Colonic mucosa (tissue), 4 donors: ENCODE measurements around the gene SAP30L. TPM values are rescaled to one million over a fixed set of nuclear protein-coding genes. Genes with fewer than 3 reads are reported as not detected.

Experiments
- DNase-seq: peaks from one replicate; pipeline ENCODE4 v3.0.0-alpha.2; 2020
- H3K27ac ChIP-seq: fragments of 200-600 bp; one replicate; pipeline ENCODE4 v1.8.0; 2021
- H3K27me3 ChIP-seq: fragments of 200-600 bp; one replicate; pipeline ENCODE4 v1.8.0; 2021
- H3K36me3 ChIP-seq: fragments of 200-600 bp; one replicate; pipeline ENCODE4 v1.8.0; 2021
- H3K4me1 ChIP-seq: fragments of 200-600 bp; one replicate; pipeline ENCODE4 v1.8.0; 2021; ENCODE audit warnings: mild to moderate bottlenecking
- H3K4me3 ChIP-seq: fragments of 200-600 bp; one replicate; pipeline ENCODE4 v1.8.0; 2021
- H3K9ac ChIP-seq, 2 donors: one replicate each; pipeline ENCODE4 v1.7.0; 2013; ENCODE audit warnings: control low read depth in 2 of 2, low read depth in 2 of 2, low read length in 2 of 2
- H3K9me3 ChIP-seq: fragments of 200-600 bp; one replicate; pipeline ENCODE4 v1.8.0; 2021
- CTCF ChIP-seq: fragments of 200-600 bp; IDR thresholded peaks from one replicate; pipeline ENCODE4 v1.8.0; 2022; ENCODE audit warnings: antibody characterized with exemption, mild to moderate bottlenecking
- intact Hi-C: fragments of 100-400 bp; cut with DNase I; formaldehyde crosslinking; loops from one replicate; pipeline ENCODE4 v1.14.1; 2022
- total RNA-seq, 2 donors: library from RNA; stranded (reverse); fragmentation: NEBNext Ultra II Directional in 1 of 2; extraction: Animal tissue kit (Norgen Biotek cat#: 25700) in 1 of 2; gene quantifications; one replicate each; pipeline ENCODE4 v1.2.1, GENCODE V29; 2021
- donor health status: healthy.
- donor health status: DM: no; HTN: no; CAD: no.
- donor health status: DM: no; HTN: no; CAD: no.

The SAP30L gene
- total RNA-seq, 2 donors from 2014 or later = 38.2 to 47.0 TPM

GRCh38 chr5:154486427-154486866, 40.6 kb downstream of the SAP30L start:
- no peak overlapping the region for H3K27ac ChIP-seq
- TF ChIP-seq CTCF = no peak
- no peaks in the 10 kb centered on the region for H3K9me3 ChIP-seq
- no peaks in the 10 kb centered on the region for H3K4me1 ChIP-seq
- no peaks in the 10 kb centered on the region for H3K36me3 ChIP-seq
- H3K4me3 ChIP-seq = no peak overlapping the region
- no peak overlapping the region for H3K9ac ChIP-seq
- peaks cover 59% of the 10 kb centered on the region for H3K27me3 ChIP-seq
- intact Hi-C loops = no loop called here
- DNase-seq = no peak

DNA sequence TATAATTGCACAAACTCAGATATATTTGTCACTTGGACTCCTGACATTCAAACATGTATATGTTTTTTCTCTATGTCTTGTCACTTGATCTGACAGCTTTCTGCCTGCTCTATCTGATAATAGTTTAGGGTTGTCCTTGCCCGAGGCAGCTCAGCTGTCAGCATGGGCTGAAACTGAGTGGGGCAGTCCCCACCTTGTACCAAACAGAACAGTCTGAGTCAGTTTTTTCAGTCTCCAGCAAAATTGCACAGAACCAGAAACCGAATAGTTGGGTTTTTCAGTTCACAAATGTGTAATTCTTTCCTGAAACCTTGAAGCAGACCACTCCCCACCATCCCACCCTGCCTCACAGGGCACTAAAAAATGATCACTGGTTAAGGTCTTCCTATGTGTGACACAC, 41.7 kb downstream of the SAP30L start:
- no peak overlapping the region for H3K27ac ChIP-seq
- no peaks in the 10 kb centered on the region for H3K36me3 ChIP-seq
- no peak for DNase-seq
- H3K9ac ChIP-seq = no peak overlapping the region
- H3K27me3 ChIP-seq = peaks cover 48% of the 10 kb centered on the region
- no peaks in the 10 kb centered on the region for H3K9me3 ChIP-seq
- intact Hi-C loops = no loop called here
- TF ChIP-seq CTCF = no peak
- H3K4me1 ChIP-seq = no peaks in the 10 kb centered on the region
- H3K4me3 ChIP-seq = no peak overlapping the region

- intact Hi-C loops = no loop called here
- H3K4me1 ChIP-seq = no peaks in the 10 kb centered on the region
- H3K9me3 ChIP-seq = no peaks in the 10 kb centered on the region
- H3K27ac ChIP-seq = no peak overlapping the region
- H3K4me3 ChIP-seq = no peak overlapping the region
- no peak for DNase-seq
- H3K36me3 ChIP-seq = no peaks in the 10 kb centered on the region
- H3K27me3 ChIP-seq = peaks cover 6% of the 10 kb centered on the region
- TF ChIP-seq CTCF = no peak
- H3K9ac ChIP-seq = no peak overlapping the region
Measured at GRCh38 chr5:154491941-154492340, 46.1 kb downstream of the SAP30L start.

DNA sequence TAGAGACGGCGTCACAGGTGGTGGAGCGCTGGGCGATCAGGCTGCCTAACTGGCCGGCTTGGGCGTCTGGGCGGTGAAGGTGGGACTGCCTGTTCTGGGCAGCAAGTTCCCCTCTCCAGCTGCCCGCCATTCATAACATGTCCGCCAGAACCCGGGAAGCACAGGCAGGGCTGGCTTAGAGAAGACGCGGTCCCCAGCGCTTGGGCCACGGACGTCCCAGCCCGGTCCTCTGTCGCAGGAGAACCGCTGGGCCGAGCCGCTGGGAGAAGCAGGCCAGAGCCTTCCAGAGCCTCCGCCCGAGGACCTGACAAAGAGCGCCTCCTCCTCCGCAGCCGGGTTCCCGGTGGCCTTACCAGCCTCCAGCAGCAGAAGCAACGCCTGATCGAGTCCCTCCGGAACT, 47.5 kb downstream of the SAP30L start:
- Histone ChIP-seq H3K9ac (no peak overlapping the region), H3K27me3 (peaks cover 4% of the 10 kb centered on the region), H3K36me3 (no peaks in the 10 kb centered on the region), H3K4me1 (no peaks in the 10 kb centered on the region), H3K27ac (no peak overlapping the region), H3K9me3 (no peaks in the 10 kb centered on the region), H3K4me3 (no peak overlapping the region)
- no peak for DNase-seq
- intact Hi-C loops = no loop called here
- no peak for TF ChIP-seq CTCF

- Histone ChIP-seq H3K27me3 (peaks cover 4% of the 10 kb centered on the region), H3K4me3 (no peak overlapping the region)
- no peak for DNase-seq
Measured at GRCh38 chr5:154494036-154494435, 48.2 kb downstream of the SAP30L start.

More at GRCh38 chr5:154494036-154494435, 48.2 kb downstream of the SAP30L start:
- Histone ChIP-seq H3K36me3 (no peaks in the 10 kb centered on the region), H3K27ac (no peak overlapping the region), H3K9ac (no peak overlapping the region), H3K9me3 (no peaks in the 10 kb centered on the region), H3K4me1 (no peaks in the 10 kb centered on the region)
- intact Hi-C loops = no loop called here
- no peak for TF ChIP-seq CTCF
